IMR-90 (cell line): ENCODE results near the gene MIEF1. TPM values are rescaled to one million over a fixed set of nuclear protein-coding genes. Genes with fewer than 3 reads are reported as not detected.
A peak's percentile ranks its signal among the peaks of the same experiment; 100 is the strongest.

Source experiments
- ATAC-seq: fragments of 200-7000 bp; cut with Tn5 transposase; 2 replicates; pipeline ENCODE4 v1.9.1; 2020; ENCODE audit warnings: low read depth, mild to moderate bottlenecking, moderate library complexity
- BruUV-seq: library from RNA; stranded (reverse); fragments of 400-500 nt; replicated peaks from 2 replicates; lab custom pipeline; 2021; lab: Mats Ljungman, UMichigan
- CTCF ChIA-PET: fragments of 300-600 bp; formaldehyde crosslinking; extraction: SDS; loops from one replicate; lab custom pipeline; 2021; ENCODE audit warnings: antibody characterized with exemption; lab: Yijun Ruan, JAX
- POLR2A ChIA-PET: fragments of 300-600 bp; sonication (Branson Sonifier 250); formaldehyde crosslinking; loops from one replicate; lab custom pipeline; 2022; ENCODE audit warnings: antibody characterized with exemption; ENCODE audit not compliant: unreplicated experiment; lab: Charles Lee
- DNase-seq: peaks from one replicate; pipeline ENCODE4 v3.0.0; 2013
- H2AFZ ChIP-seq: replicated peaks from 2 replicates; pipeline ENCODE3; 2013; ENCODE audit warnings: low read length, mild to moderate bottlenecking; ENCODE audit not compliant: poor library complexity
- H2AK5ac ChIP-seq: 2 replicates; pipeline ENCODE4 v1.6.1; 2013; ENCODE audit warnings: low read depth, low read length, inconsistent platforms
- H2AK9ac ChIP-seq: replicated peaks from 2 replicates; pipeline ENCODE3; 2013; ENCODE audit warnings: mild to moderate bottlenecking, low read depth, low read length, moderate library complexity; ENCODE audit not compliant: poor library complexity
- H2BK120ac ChIP-seq: 2 replicates; pipeline ENCODE4 v1.6.1; 2013; ENCODE audit warnings: low read depth, low read length, inconsistent platforms
- H2BK15ac ChIP-seq: 3 replicates; pipeline ENCODE4 v1.6.1; 2013; ENCODE audit warnings: low read depth, low read length, inconsistent platforms
- H2BK20ac ChIP-seq: 2 replicates; pipeline ENCODE4 v1.6.1; 2013; ENCODE audit warnings: low read depth, mild to moderate bottlenecking, inconsistent platforms, low read length, moderate library complexity
- H2BK5ac ChIP-seq: 2 replicates; pipeline ENCODE4 v1.6.1; 2013; ENCODE audit warnings: mild to moderate bottlenecking, low read depth, low read length, inconsistent platforms; ENCODE audit not compliant: poor library complexity, severe bottlenecking
- H3K14ac ChIP-seq: replicated peaks from 2 replicates; pipeline ENCODE4 v1.6.1; 2013; ENCODE audit warnings: low read depth, low read length, inconsistent platforms
- H3K18ac ChIP-seq: 2 replicates; pipeline ENCODE4 v1.6.1; 2013; ENCODE audit warnings: low read depth, low read length, control low read depth
- H3K23ac ChIP-seq: 2 replicates; pipeline ENCODE4 v1.6.1; 2013; ENCODE audit warnings: low read depth, low read length, inconsistent platforms
- H3K27ac ChIP-seq: 2 replicates; pipeline ENCODE4 v1.5.1; 2013; ENCODE audit warnings: mild to moderate bottlenecking, control low read depth, low read length; ENCODE audit not compliant: insufficient read depth
- H3K27me3 ChIP-seq: 2 replicates; pipeline ENCODE4 v1.6.1; 2013; ENCODE audit warnings: low read length; ENCODE audit not compliant: control insufficient read depth, insufficient read depth
- H3K36me3 ChIP-seq: 2 replicates; pipeline ENCODE4 v1.6.1; 2013; ENCODE audit warnings: low read length, mixed read lengths; ENCODE audit not compliant: control insufficient read depth, insufficient read depth
- H3K4ac ChIP-seq: 2 replicates; pipeline ENCODE4 v1.6.1; 2013; ENCODE audit warnings: low read depth, low read length, inconsistent platforms
- H3K4me1 ChIP-seq: 2 replicates; pipeline ENCODE4 v1.6.1; 2013; ENCODE audit warnings: low read length, mixed read lengths; ENCODE audit not compliant: control insufficient read depth, insufficient read depth
- H3K4me2 ChIP-seq: 2 replicates; pipeline ENCODE4 v1.6.1; 2013; ENCODE audit warnings: low read depth, mild to moderate bottlenecking, control low read depth, low read length, moderate library complexity
- H3K4me3 ChIP-seq: 2 replicates; pipeline ENCODE4 v1.5.1; 2013; ENCODE audit warnings: low read depth, mild to moderate bottlenecking, control low read depth, low read length, moderate library complexity; ENCODE audit not compliant: insufficient read depth
- H3K56ac ChIP-seq: 2 replicates; pipeline ENCODE4 v1.6.1; 2013; ENCODE audit warnings: low read length, inconsistent platforms; ENCODE audit not compliant: insufficient read depth; ENCODE audit errors: extremely low read depth
- H3K79me1 ChIP-seq, 2 experiments: 2 replicates each; pipeline ENCODE4 v1.6.1; 2013; ENCODE audit warnings: low read length in 2 of 2, inconsistent platforms in 1 of 2, low read depth in 1 of 2
- H3K9ac ChIP-seq: 2 replicates; pipeline ENCODE4 v1.6.1; 2013; ENCODE audit warnings: low read depth, low read length, control low read depth
- H3K9me1 ChIP-seq: 2 replicates; pipeline ENCODE4 v1.6.1; 2013; ENCODE audit warnings: low read length, inconsistent platforms; ENCODE audit not compliant: insufficient read depth
- H3K9me3 ChIP-seq: 2 replicates; pipeline ENCODE4 v1.6.1; 2013; ENCODE audit warnings: low read length; ENCODE audit not compliant: control insufficient read depth, insufficient read depth
- H4K20me1 ChIP-seq: 2 replicates; pipeline ENCODE4 v1.6.1; 2013; ENCODE audit warnings: low read length, inconsistent platforms; ENCODE audit not compliant: insufficient read depth
- H4K5ac ChIP-seq: 2 replicates; pipeline ENCODE4 v1.6.1; 2013; ENCODE audit warnings: mild to moderate bottlenecking, low read depth, low read length, control low read depth
- H4K8ac ChIP-seq, 2 experiments: 2 replicates each; pipeline ENCODE4 v1.6.1; 2013; ENCODE audit warnings: low read depth in 2 of 2, low read length in 2 of 2, control low read depth in 1 of 2, inconsistent platforms in 1 of 2
- H4K91ac ChIP-seq: 2 replicates; pipeline ENCODE4 v1.6.1; 2013; ENCODE audit warnings: low read depth, low read length, inconsistent platforms; ENCODE audit not compliant: insufficient read depth
- BHLHE40 ChIP-seq: fragments of 150-350 bp; IDR thresholded peaks from 2 replicates; pipeline ENCODE4 v1.6.1; 2016; ENCODE audit warnings: mild to moderate bottlenecking, low read depth, low read length
- ELK1 ChIP-seq: fragments of 150-350 bp; IDR thresholded peaks from 2 replicates; pipeline ENCODE4 v1.6.1; 2016; ENCODE audit warnings: low read depth, mild to moderate bottlenecking, low read length, moderate library complexity, borderline replicate concordance
- MAZ ChIP-seq: IDR thresholded peaks from 2 replicates; pipeline ENCODE4 v1.6.1; 2012; ENCODE audit warnings: low read depth, mild to moderate bottlenecking, low read length, improper control_type of control experiment, moderate library complexity, borderline replicate concordance
- MXI1 ChIP-seq: IDR thresholded peaks from 2 replicates; pipeline ENCODE4 v1.6.1; 2012; ENCODE audit warnings: low read depth, mild to moderate bottlenecking, low read length, moderate library complexity, borderline replicate concordance
- RFX5 ChIP-seq: IDR thresholded peaks from 2 replicates; pipeline ENCODE4 v1.8.0; 2012; ENCODE audit warnings: low read depth, mild to moderate bottlenecking, low read length, moderate library complexity
- WGBS, 2 experiments: methylation state at CpG; one replicate each; pipeline versions ENCODE4 v1.1.5 to v1.1.7; 2013; ENCODE audit warnings: missing lambda C conversion rate in 2 of 2; ENCODE audit not compliant: insufficient read length in 1 of 2; ENCODE audit errors: extremely low coverage in 2 of 2; 5-methylcytosine and 5-hydroxymethylcytosine counted together
- dilution Hi-C: fragments of 300-500 bp; cut with HindIII; formaldehyde crosslinking; loops from one replicate; pipeline ENCODE4 v1.14.3; 2018; ENCODE audit warnings: low sequenced_read_pairs; ENCODE audit not compliant: unreplicated experiment
- in situ Hi-C: fragments of 300-500 bp; cut with MboI; formaldehyde crosslinking; loops from 3 replicates; pipeline ENCODE4 v1.14.3; 2019; ENCODE audit warnings: low sequenced_read_pairs, inconsistent platforms, mixed read lengths
- intact Hi-C: fragments of 100-400 bp; cut with micrococcal nuclease; formaldehyde crosslinking; loops from 2 replicates; pipeline ENCODE4 v1.10.0; 2022
- polyA plus RNA-seq, 3 experiments: library from polyadenylated mRNA; depleted of rRNA; stranded (reverse); fragments of >200 nt; gene quantifications; 2 replicates each; pipeline ENCODE4 v1.2.3, GENCODE V29; 2012; ENCODE audit warnings: low replicate concordance in 1 of 3
- total RNA-seq: library from RNA; depleted of rRNA; stranded (reverse); fragments of >200 nt; gene quantifications from 2 replicates; pipeline ENCODE4 v1.2.3, GENCODE V29; 2012; rRNA removed

The MIEF1 gene
- total and polyA plus RNA-seq, 2 of the 4 experiments (the other 2 are of a cell fraction) = 9.7 to 16.9 TPM

- no peaks in the 10 kb centered on the region for H3K4me1 ChIP-seq
- intact Hi-C loops (no loop called here), dilution Hi-C loops (no loop called here), in situ Hi-C loops (no loop called here)
- no peak overlapping the region for H2AK9ac ChIP-seq
- H2AFZ ChIP-seq = peak overlapping the region; percentile 21
- ATAC-seq = no peak
- no peak overlapping the region for H2BK15ac ChIP-seq
- POLR2A ChIA-PET = no interaction called here
- no TSS peak for BruUV-seq
- H2BK20ac ChIP-seq = no peak overlapping the region
- no peak overlapping the region for H4K5ac ChIP-seq
- H3K14ac ChIP-seq = no peak overlapping the region
- TF ChIP-seq MAZ = no peak
- TF ChIP-seq RFX5 = no peak
- TF ChIP-seq ELK1 = no peak
- TF ChIP-seq BHLHE40 = no peak
- no peak for TF ChIP-seq MXI1
- H3K23ac ChIP-seq = no peak overlapping the region
- H3K9me1 ChIP-seq = peaks cover 9% of the 10 kb centered on the region
- no peak overlapping the region for H3K27ac ChIP-seq
- H3K4me2 ChIP-seq = no peak overlapping the region
- H3K18ac ChIP-seq = no peak overlapping the region
- H3K9ac ChIP-seq = no peak overlapping the region
- CTCF ChIA-PET = no interaction called here
- no peak overlapping the region for H2AK5ac ChIP-seq
- H3K79me1 ChIP-seq = no peaks in the 10 kb centered on the region
- no peaks in the 10 kb centered on the region for H4K20me1 ChIP-seq
- H3K9me3 ChIP-seq = peaks cover 3% of the 10 kb centered on the region; the same call in 1 of the 2 replicates
- no peak overlapping the region for H3K56ac ChIP-seq
- no peak overlapping the region for H3K4ac ChIP-seq
- 52% methylated on average over 6 of the region's 14 CpGs; no CpG with 5 or more reads in 1 of the 2 experiments for WGBS, 2 experiments
- no peak overlapping the region for H4K8ac ChIP-seq
- no peak overlapping the region for H3K4me3 ChIP-seq
- DNase-seq = no peak
- no peaks in the 10 kb centered on the region for H3K36me3 ChIP-seq
- H3K27me3 ChIP-seq = peaks cover 13% of the 10 kb centered on the region
- no peak overlapping the region for H2BK120ac ChIP-seq
- no peak overlapping the region for H2BK5ac ChIP-seq
- H4K91ac ChIP-seq = no peak overlapping the region
These were observed 65.3 kb downstream of the MIEF1 start for GRCh38 chr22:39567135-39567946.

Other genes with a start within 250 kb of the MIEF1 start
- 2,871 and 3,750 TPM in 2 replicates for gene RPL3, start 182.7 kb upstream of the MIEF1 start, total RNA-seq
- 3,097 and 3,312 TPM in 2 replicates for gene RPL3, start 182.7 kb upstream of the MIEF1 start, polyA plus RNA-seq (2012; rRNA removed)
- 6.3 and 19.7 TPM in 2 replicates for gene SYNGR1, start 152.3 kb upstream of the MIEF1 start, total RNA-seq
- gene SYNGR1, start 152.3 kb upstream of the MIEF1 start, polyA plus RNA-seq (2012; rRNA removed) = 81.5 and 82.8 TPM in 2 replicates
- gene TAB1, start 102.5 kb upstream of the MIEF1 start, total RNA-seq = 7.2 and 9.9 TPM in 2 replicates
- 18.8 and 26.0 TPM in 2 replicates for gene TAB1, start 102.5 kb upstream of the MIEF1 start, polyA plus RNA-seq (2012; rRNA removed)
- 0.28 and 0.36 TPM in 2 replicates for gene MGAT3, start 45.3 kb upstream of the MIEF1 start, total RNA-seq
- gene MGAT3, start 45.3 kb upstream of the MIEF1 start, polyA plus RNA-seq (2012; rRNA removed) = 1.1 TPM in 2 replicates
- gene ATF4, start 18.3 kb downstream of the MIEF1 start, total RNA-seq = 136 and 148 TPM in 2 replicates
- 662 and 949 TPM in 2 replicates for gene ATF4, start 18.3 kb downstream of the MIEF1 start, polyA plus RNA-seq (2012; rRNA removed)
- 33.0 and 33.6 TPM in 2 replicates for gene RPS19BP1, start 30.5 kb downstream of the MIEF1 start, total RNA-seq
- 95.4 and 117 TPM in 2 replicates for gene RPS19BP1, start 30.5 kb downstream of the MIEF1 start, polyA plus RNA-seq (2012; rRNA removed)
- under 0.01 TPM in 1 of 2 replicates, not detected in the other for gene CACNA1I, start 68.5 kb downstream of the MIEF1 start, total RNA-seq
- 0.01 and 0.02 TPM in 2 replicates for gene CACNA1I, start 68.5 kb downstream of the MIEF1 start, polyA plus RNA-seq (2012; rRNA removed)